Endothelial cell (in vitro differentiated cells): Measurements from ENCODE around the gene SLC27A1. TPM values are rescaled to one million over a fixed set of nuclear protein-coding genes. Genes with fewer than 3 reads are reported as not detected.

ENCODE experiments used
- DNase-seq: peaks from one replicate; pipeline ENCODE4 v3.0.0; 2021; ENCODE audit warnings: low spot score
- H3K27ac Mint-ChIP-seq: one replicate; pipeline ENCODE4 v1.8.0; 2021; ENCODE audit warnings: mixed read lengths, inconsistent platforms; ENCODE audit not compliant: unreplicated experiment
- H3K27me3 Mint-ChIP-seq: one replicate; pipeline ENCODE4 v1.8.0; 2021; ENCODE audit warnings: mild to moderate bottlenecking, moderate library complexity, mixed read lengths, inconsistent platforms; ENCODE audit not compliant: unreplicated experiment
- H3K36me3 Mint-ChIP-seq: one replicate; pipeline ENCODE4 v1.8.0; 2021; ENCODE audit warnings: mild to moderate bottlenecking, low read depth, mixed read lengths, inconsistent platforms; ENCODE audit not compliant: unreplicated experiment
- H3K4me1 Mint-ChIP-seq: one replicate; pipeline ENCODE4 v1.8.0; 2021; ENCODE audit warnings: mild to moderate bottlenecking, mixed read lengths, inconsistent platforms; ENCODE audit not compliant: unreplicated experiment
- H3K4me3 Mint-ChIP-seq: one replicate; pipeline ENCODE4 v1.8.0; 2021; ENCODE audit warnings: mild to moderate bottlenecking, mixed read lengths, inconsistent platforms; ENCODE audit not compliant: unreplicated experiment
- H3K9me3 Mint-ChIP-seq: one replicate; pipeline ENCODE4 v1.8.0; 2021; ENCODE audit warnings: mixed read lengths, inconsistent platforms; ENCODE audit not compliant: unreplicated experiment
- total RNA-seq: library from RNA; stranded (reverse); fragmentation: NEBNext Ultra II Directional; extraction: Animal tissue kit (Norgen Biotek cat#: 25700); gene quantifications from one replicate; pipeline ENCODE4 v1.2.1, GENCODE V29; 2021; ENCODE audit not compliant: unreplicated experiment
- TF ChIP-seq, protein P1 (sequence below): fragments of 200-600 bp; sonication (generic); IDR thresholded peaks from one replicate; pipeline ENCODE4 v1.5.0; 2021; ENCODE audit warnings: antibody characterized with exemption; ENCODE audit not compliant: unreplicated experiment

The SLC27A1 gene
- total RNA-seq, 1 donor from 2014 or later: 30.2 TPM

DNA sequence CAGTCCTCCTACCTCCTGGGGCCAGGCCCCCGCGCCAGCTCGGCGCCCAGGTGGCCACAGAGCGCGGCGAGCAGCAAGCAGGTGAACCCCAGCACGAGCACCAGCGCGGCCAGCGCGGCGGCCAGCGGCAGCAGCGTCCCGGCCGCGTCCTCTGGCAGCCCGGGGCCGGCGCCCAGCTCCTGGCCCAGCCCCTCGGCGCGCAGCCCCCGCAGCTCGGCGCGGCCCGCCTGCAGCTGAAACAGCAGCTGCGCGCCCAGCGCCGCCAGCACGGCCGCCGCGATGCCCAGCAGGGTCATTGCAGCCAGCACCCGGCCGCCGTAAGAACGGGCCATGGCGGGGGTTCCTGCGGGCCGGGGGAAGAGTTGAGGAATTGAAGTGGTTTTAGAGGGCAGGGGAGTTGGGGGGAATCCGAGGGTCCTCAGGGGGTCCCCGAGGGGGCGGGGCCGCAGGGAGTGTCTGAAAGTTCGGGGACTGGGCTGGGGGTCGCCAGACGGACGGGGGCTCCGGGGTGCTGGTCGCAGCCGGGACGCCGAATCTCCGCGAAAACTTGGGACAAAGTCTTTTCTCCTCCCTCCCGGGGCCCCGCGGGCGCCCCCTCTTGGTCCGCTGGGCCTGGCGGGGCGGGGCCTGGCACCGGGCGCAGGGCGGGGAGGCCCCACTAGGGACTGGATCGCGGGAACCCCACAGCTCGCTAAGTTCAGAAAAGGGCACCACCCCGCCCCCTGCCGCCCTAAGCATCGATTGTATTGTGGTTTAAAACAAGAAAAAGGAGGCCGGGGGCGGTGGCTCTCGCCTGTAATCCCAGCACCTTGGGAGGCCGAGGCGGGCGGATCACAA is 22.0 kb upstream of the SLC27A1 start, which contains the start of gene TMEM221:
Gene TMEM221 (minus strand): TSS at position 538 of the 837 bp plus-strand sequence. CDS start 206 bp downstream, at position 332.
- DNase-seq: peak; percentile 74
- no peak within 1 kb of the TSS for H3K27ac Mint-ChIP-seq
- TF ChIP-seq, protein P1, sequence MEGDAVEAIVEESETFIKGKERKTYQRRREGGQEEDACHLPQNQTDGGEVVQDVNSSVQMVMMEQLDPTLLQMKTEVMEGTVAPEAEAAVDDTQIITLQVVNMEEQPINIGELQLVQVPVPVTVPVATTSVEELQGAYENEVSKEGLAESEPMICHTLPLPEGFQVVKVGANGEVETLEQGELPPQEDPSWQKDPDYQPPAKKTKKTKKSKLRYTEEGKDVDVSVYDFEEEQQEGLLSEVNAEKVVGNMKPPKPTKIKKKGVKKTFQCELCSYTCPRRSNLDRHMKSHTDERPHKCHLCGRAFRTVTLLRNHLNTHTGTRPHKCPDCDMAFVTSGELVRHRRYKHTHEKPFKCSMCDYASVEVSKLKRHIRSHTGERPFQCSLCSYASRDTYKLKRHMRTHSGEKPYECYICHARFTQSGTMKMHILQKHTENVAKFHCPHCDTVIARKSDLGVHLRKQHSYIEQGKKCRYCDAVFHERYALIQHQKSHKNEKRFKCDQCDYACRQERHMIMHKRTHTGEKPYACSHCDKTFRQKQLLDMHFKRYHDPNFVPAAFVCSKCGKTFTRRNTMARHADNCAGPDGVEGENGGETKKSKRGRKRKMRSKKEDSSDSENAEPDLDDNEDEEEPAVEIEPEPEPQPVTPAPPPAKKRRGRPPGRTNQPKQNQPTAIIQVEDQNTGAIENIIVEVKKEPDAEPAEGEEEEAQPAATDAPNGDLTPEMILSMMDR: peak; percentile 37

DNA sequence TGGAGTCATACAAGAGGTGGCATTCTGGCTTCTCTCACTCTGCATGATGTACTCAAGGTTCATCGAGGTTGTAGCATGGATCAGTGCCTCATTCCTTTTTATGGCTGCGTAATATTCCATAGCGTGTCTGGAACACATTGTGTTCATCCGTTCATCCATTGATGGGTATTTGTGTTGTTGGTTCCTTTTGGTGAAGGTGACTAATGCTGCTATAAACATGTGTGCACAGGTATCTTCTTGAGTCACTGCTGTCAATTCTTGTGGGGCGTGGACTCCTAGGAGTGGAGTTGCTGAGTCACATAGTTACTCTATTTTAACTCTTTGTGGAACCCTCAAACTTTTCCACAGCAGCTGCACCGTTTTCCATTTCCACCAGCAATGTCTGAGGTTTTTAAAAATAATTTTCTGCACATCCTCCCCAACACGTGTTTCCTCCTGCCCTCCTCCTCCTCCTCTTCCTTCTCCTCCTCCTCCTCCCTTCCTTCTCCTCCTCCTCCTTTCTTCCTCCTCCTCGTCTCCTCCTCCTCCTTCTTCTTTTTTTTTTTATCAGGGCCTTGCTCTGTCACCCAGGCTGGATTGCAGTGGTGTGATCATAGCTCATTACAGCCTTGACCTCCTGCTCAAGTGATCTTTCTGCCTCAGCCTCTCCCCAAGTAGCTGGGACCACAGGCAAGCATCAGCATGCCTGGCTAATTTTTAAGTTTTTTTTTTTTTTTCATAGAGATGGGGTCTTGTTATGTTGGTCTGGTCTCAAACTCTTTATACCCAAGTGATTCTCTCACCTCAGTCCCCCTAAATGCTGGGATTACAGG is 19.9 kb upstream of the SLC27A1 start:
- Mint-ChIP-seq H3K36me3 (no peaks in the 10 kb centered on the region), H3K9me3 (no peaks in the 10 kb centered on the region), H3K27me3 (peaks cover 12% of the 10 kb centered on the region), H3K27ac (no peak overlapping the region), H3K4me3 (no peak overlapping the region), H3K4me1 (no peaks in the 10 kb centered on the region)
- TF ChIP-seq, protein P1: no peak
- no peak for DNase-seq

More for the DNA sequence above, 22.0 kb upstream of the SLC27A1 start, which contains the start of gene TMEM221:
- no peaks in the 10 kb centered on the region for H3K9me3 Mint-ChIP-seq
- H3K4me3 Mint-ChIP-seq: peak within 1 kb of the TSS; percentile 56
- no peaks in the 10 kb centered on the region for H3K36me3 Mint-ChIP-seq
- peaks cover 6% of the 10 kb centered on the region for H3K27me3 Mint-ChIP-seq
- H3K4me1 Mint-ChIP-seq: no peaks in the 10 kb centered on the region

DNA sequence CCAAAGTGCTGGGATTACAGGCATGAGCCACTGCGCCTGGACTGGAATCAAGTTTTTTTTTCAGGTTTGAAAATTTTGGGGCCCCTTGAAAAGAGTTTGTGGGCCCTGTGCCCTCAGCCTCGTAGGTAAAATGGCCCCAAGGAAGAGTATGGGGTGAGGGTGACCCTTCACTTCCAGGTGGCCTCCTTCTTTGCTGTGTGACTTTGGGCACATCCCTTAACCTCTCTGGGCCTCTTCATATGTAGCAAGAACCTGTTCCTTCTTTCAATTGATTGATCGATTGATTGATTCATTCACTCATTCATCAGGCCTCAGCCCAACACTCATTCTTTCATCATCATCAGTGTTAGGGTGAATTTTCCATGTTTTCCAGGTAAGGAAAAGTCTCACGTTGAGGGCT is 18.5 kb upstream of the SLC27A1 start:
- no peak overlapping the region for H3K4me3 Mint-ChIP-seq
- no peak for DNase-seq
- no peak overlapping the region for H3K27ac Mint-ChIP-seq
- no peaks in the 10 kb centered on the region for H3K4me1 Mint-ChIP-seq
- H3K9me3 Mint-ChIP-seq: no peaks in the 10 kb centered on the region
- H3K27me3 Mint-ChIP-seq: peaks cover 12% of the 10 kb centered on the region
- TF ChIP-seq, protein P1: no peak
- H3K36me3 Mint-ChIP-seq: no peaks in the 10 kb centered on the region

DNA sequence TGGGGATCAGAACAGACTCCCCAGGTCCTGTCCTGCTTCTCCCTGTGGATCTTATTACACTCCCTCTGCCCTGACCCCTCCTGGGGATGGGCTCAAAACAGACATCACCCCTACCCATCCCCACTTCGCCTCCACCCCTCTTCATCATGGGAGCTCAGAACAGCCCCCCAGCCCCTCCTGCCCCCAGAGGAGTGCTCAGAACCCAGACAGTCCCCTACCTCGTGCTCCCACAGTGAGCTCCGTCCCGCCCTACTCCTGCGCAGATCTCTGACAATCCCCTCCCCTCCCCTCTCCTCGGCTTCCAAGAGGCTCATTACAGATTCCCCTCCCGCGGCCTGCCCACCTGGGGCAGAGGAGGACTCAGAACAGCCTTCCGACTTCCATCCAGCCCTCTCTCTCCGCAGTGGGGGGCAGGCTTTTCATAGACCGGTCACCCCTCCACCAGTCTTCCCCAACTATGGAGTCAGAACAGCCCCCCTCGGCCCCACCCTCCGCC is 15.7 kb upstream of the SLC27A1 start:
- DNase-seq: no peak
- Mint-ChIP-seq H3K4me1 (no peaks in the 10 kb centered on the region), H3K36me3 (no peaks in the 10 kb centered on the region), H3K27ac (no peak overlapping the region), H3K9me3 (no peaks in the 10 kb centered on the region), H3K4me3 (no peak overlapping the region), H3K27me3 (peaks cover 9% of the 10 kb centered on the region)
- TF ChIP-seq, protein P1: no peak
